ENCODE results near the gene SLC15A2. TPM values are rescaled to one million over a fixed set of nuclear protein-coding genes. Genes with fewer than 3 reads are reported as not detected.
A peak's percentile ranks its signal among the peaks of the same experiment; 100 is the strongest.

Gene SLC15A2
- polyA plus RNA-seq, 3 donors = 0.37 to 5.4 (median 0.62) TPM

DNA sequence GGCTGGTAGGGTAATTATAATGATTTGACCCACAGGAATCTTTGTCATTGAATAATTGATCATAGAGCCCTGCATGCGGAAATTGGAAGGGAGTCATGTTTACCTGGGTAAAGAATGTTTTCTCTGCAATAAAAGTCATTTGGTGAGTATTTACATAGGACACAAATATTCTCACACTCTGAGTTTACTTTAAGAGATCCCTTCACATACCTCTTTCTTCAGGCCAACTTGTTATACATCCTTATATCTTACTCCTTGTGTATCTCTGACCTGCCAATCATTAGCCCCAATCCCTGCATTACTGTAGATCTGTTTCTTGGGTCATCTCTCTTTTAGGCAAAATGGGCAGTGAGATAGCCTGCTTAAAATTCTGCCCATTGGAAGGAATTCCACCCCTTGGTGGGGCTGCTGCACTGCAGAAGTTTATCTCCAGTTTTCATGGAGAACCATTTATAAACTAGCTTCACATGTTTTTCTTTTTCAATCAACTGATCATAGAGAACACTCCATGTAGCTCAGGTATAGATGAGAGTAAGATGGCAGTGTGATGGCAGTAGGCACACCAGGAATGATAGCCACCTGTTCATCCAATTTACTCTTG lies 81.6 kb downstream of the SLC15A2 start:
- Histone ChIP-seq H3K4me1 (ENCODE audit: control insufficient read depth in 1 of 2, insufficient read depth in 2 of 2, low read length in 2 of 2) (peaks cover 11 to 15% of the 10 kb centered on the region in 2 donors), H3K4me2 (replicated peaks; ENCODE audit: extremely low read depth, low read length, poor library complexity, severe bottlenecking) (no peak overlapping the region), H3K36me3 (replicated peaks in 1 of 2; ENCODE audit: control insufficient read depth in 1 of 2, insufficient read depth in 2 of 2, low read length in 2 of 2) (peaks cover 0 to 9% of the 10 kb centered on the region in 2 donors), H4K20me1 (ENCODE audit: insufficient read depth, low read length) (no peaks in the 10 kb centered on the region), H3K27ac (ENCODE audit: low read depth in 1 of 2, low read length in 2 of 2) (no peak overlapping the region), H3K9me3 (replicated peaks in 1 of 2; ENCODE audit: control insufficient read depth in 1 of 2, insufficient read depth in 1 of 2, low read length in 2 of 2) (no peaks in the 10 kb centered on the region), H3K79me2 (ENCODE audit: insufficient read depth, low read length) (no peaks in the 10 kb centered on the region), H3K9ac (ENCODE audit: insufficient read depth, low read length, poor library complexity, severe bottlenecking) (no peak overlapping the region), H3K4me3 (replicated peaks in 1 of 3; ENCODE audit: low read depth in 2 of 3, low read length in 3 of 3) (no peak overlapping the region), H2AFZ (ENCODE audit: insufficient read depth, low read depth, low read length, poor library complexity, severe bottlenecking) (no peak overlapping the region), H3K27me3 (ENCODE audit: control insufficient read depth in 2 of 2, insufficient read depth in 2 of 2, low read length in 2 of 2) (no peaks in the 10 kb centered on the region)
- Mint-ChIP-seq H3K27ac (no peak overlapping the region), H3K36me3 (peaks cover 11 to 13% of the 10 kb centered on the region in 2 donors), H3K9me3 (peaks cover 7 to 17% (median 10%) of the 10 kb centered on the region in 7 donors), H3K4me3 (no peak overlapping the region), H3K27me3 (ENCODE audit: low read depth in 3 of 3) (no peaks in the 10 kb centered on the region), H3K4me1 (peaks cover 18% of the 10 kb centered on the region)
- WGBS (ENCODE audit: insufficient coverage) = no CpG with 5 or more reads among the region's 1 CpG
- DNase-seq = peak in 2 of 3 donors; percentile 21 to 30
- intact Hi-C loops (cut with micrococcal nuclease) = no loop called here
- TF ChIP-seq, protein P1, sequence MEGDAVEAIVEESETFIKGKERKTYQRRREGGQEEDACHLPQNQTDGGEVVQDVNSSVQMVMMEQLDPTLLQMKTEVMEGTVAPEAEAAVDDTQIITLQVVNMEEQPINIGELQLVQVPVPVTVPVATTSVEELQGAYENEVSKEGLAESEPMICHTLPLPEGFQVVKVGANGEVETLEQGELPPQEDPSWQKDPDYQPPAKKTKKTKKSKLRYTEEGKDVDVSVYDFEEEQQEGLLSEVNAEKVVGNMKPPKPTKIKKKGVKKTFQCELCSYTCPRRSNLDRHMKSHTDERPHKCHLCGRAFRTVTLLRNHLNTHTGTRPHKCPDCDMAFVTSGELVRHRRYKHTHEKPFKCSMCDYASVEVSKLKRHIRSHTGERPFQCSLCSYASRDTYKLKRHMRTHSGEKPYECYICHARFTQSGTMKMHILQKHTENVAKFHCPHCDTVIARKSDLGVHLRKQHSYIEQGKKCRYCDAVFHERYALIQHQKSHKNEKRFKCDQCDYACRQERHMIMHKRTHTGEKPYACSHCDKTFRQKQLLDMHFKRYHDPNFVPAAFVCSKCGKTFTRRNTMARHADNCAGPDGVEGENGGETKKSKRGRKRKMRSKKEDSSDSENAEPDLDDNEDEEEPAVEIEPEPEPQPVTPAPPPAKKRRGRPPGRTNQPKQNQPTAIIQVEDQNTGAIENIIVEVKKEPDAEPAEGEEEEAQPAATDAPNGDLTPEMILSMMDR (IDR thresholded peaks at IDR 0.05) = peak; percentile 37

DNA sequence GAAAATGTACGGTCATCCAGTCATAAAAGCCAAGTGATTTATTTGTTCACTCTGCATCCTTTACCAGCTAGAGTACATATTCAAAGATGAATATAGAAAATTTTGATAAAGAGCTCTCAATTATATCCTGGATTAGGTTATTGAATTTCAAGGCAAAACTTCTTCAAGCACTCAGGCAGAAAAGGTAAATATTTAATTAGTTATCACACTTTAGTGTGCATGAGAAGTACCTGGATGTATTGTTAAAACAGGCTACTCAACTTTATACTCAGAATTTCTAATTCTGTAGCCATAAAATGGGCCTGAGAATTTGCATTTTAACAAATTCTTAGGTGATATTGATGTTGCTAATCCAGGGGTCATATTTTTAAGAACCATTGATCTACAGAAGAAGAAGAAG lies 82.5 kb downstream of the SLC15A2 start:
- H3K9me3 ChIP-seq (replicated peaks in 1 of 2; ENCODE audit: control insufficient read depth in 1 of 2, insufficient read depth in 1 of 2, low read length in 2 of 2) = no peaks in the 10 kb centered on the region
- no peaks in the 10 kb centered on the region for H4K20me1 ChIP-seq (ENCODE audit: insufficient read depth, low read length)
- intact Hi-C loops (cut with micrococcal nuclease) = no loop called here
- H3K36me3 ChIP-seq (replicated peaks in 1 of 2; ENCODE audit: control insufficient read depth in 1 of 2, insufficient read depth in 2 of 2, low read length in 2 of 2) = peaks cover 0 to 9% of the 10 kb centered on the region in 2 donors
- H3K4me2 ChIP-seq (replicated peaks; ENCODE audit: extremely low read depth, low read length, poor library complexity, severe bottlenecking) = no peak overlapping the region
- Mint-ChIP-seq H3K4me1 (peaks cover 18% of the 10 kb centered on the region), H3K4me3 (no peak overlapping the region), H3K36me3 (peaks cover 8 to 13% of the 10 kb centered on the region in 2 donors), H3K27ac (no peak overlapping the region), H3K9me3 (peaks cover 7 to 17% (median 10%) of the 10 kb centered on the region in 7 donors), H3K27me3 (ENCODE audit: low read depth in 3 of 3) (no peaks in the 10 kb centered on the region)
- H2AFZ ChIP-seq (ENCODE audit: insufficient read depth, low read depth, low read length, poor library complexity, severe bottlenecking) = no peak overlapping the region
- H3K79me2 ChIP-seq (ENCODE audit: insufficient read depth, low read length) = no peaks in the 10 kb centered on the region
- H3K4me3 ChIP-seq (replicated peaks in 1 of 3; ENCODE audit: low read depth in 2 of 3, low read length in 3 of 3) = no peak overlapping the region
- H3K4me1 ChIP-seq (ENCODE audit: control insufficient read depth in 1 of 2, insufficient read depth in 2 of 2, low read length in 2 of 2) = peaks cover 11 to 15% of the 10 kb centered on the region in 2 donors
- H3K9ac ChIP-seq (ENCODE audit: insufficient read depth, low read length, poor library complexity, severe bottlenecking) = no peak overlapping the region
- H3K27ac ChIP-seq (ENCODE audit: low read depth in 1 of 2, low read length in 2 of 2) = no peak overlapping the region
- WGBS (ENCODE audit: insufficient coverage) = no CpG with 5 or more reads among the region's 1 CpG
- H3K27me3 ChIP-seq (ENCODE audit: control insufficient read depth in 2 of 2, insufficient read depth in 2 of 2, low read length in 2 of 2) = no peaks in the 10 kb centered on the region
- TF ChIP-seq, protein P1 (IDR thresholded peaks at IDR 0.05) = no peak
- DNase-seq = no peak
